WERI-Rb-1 (cell line): ENCODE results near the gene NAV2.

ENCODE experiments used
- DNase-seq: peaks from one replicate; pipeline ENCODE4 v3.0.0-alpha.2; 2020
- H3K27ac ChIP-seq: fragments of 250-450 bp; sonication (Bioruptor Pico); 2 replicates; pipeline ENCODE4 v1.5.1; 2020; ENCODE audit warnings: mild to moderate bottlenecking, moderate library complexity
- H3K27me3 ChIP-seq: fragments of 250-450 bp; sonication (Bioruptor Pico); 2 replicates; pipeline ENCODE4 v1.5.1; 2021; ENCODE audit warnings: mild to moderate bottlenecking, low read depth, moderate library complexity; ENCODE audit not compliant: insufficient read depth, severe bottlenecking
- H3K36me3 ChIP-seq: fragments of 250-450 bp; sonication (Bioruptor Pico); 2 replicates; pipeline ENCODE4 v1.5.1; 2020; ENCODE audit warnings: mild to moderate bottlenecking, moderate library complexity
- H3K4me3 ChIP-seq: 2 replicates; pipeline ENCODE4 v1.5.1; 2011; ENCODE audit warnings: low read depth, mild to moderate bottlenecking, control low read depth, low read length
- H3K9me3 ChIP-seq: fragments of 250-450 bp; sonication (Bioruptor Pico); 2 replicates; pipeline ENCODE4 v1.5.1; 2021; ENCODE audit warnings: mild to moderate bottlenecking, moderate library complexity; ENCODE audit not compliant: severe bottlenecking
- CTCF ChIP-seq: IDR thresholded peaks from 2 replicates; pipeline ENCODE4 v1.5.1; 2011; ENCODE audit warnings: low read depth, mild to moderate bottlenecking, control low read depth, inconsistent platforms, low read length

The NAV2 gene

GRCh38 chr11:19838994-19839768 is 126.5 kb downstream of the NAV2 start:
- Histone ChIP-seq H3K9me3 (no peaks in the 10 kb centered on the region), H3K4me3 (no peak overlapping the region), H3K36me3 (no peaks in the 10 kb centered on the region), H3K27ac (no peak overlapping the region), H3K27me3 (peaks cover 5% of the 10 kb centered on the region)
- no peak for TF ChIP-seq CTCF
- DNase-seq, result no peak

- no peaks in the 10 kb centered on the region for H3K36me3 ChIP-seq
- DNase-seq, result no peak
- no peak overlapping the region for H3K27ac ChIP-seq
- no peak overlapping the region for H3K4me3 ChIP-seq
- no peak for TF ChIP-seq CTCF
- no peaks in the 10 kb centered on the region for H3K9me3 ChIP-seq
- peaks cover 5% of the 10 kb centered on the region for H3K27me3 ChIP-seq
These were observed 128.3 kb downstream of the NAV2 start for GRCh38 chr11:19840961-19841360.

- H3K36me3 ChIP-seq, result no peaks in the 10 kb centered on the region
- no peaks in the 10 kb centered on the region for H3K9me3 ChIP-seq
- H3K27ac ChIP-seq, result no peak overlapping the region
- TF ChIP-seq CTCF, result no peak
- H3K27me3 ChIP-seq, result peaks cover 5% of the 10 kb centered on the region
- no peak overlapping the region for H3K4me3 ChIP-seq
- DNase-seq, result no peak
These were observed 129.9 kb downstream of the NAV2 start for GRCh38 chr11:19842505-19842904.

GRCh38 chr11:19843079-19843478 is 130.4 kb downstream of the NAV2 start:
- TF ChIP-seq CTCF, result no peak

GRCh38 chr11:19844012-19844411 is 131.4 kb downstream of the NAV2 start:
- TF ChIP-seq CTCF, result no peak
- Histone ChIP-seq H3K27me3 (peaks cover 4% of the 10 kb centered on the region), H3K27ac (no peak overlapping the region), H3K9me3 (no peaks in the 10 kb centered on the region), H3K36me3 (no peaks in the 10 kb centered on the region), H3K4me3 (no peak overlapping the region)
- no peak for DNase-seq

More at GRCh38 chr11:19843079-19843478, 130.4 kb downstream of the NAV2 start:
- H3K4me3 ChIP-seq, result no peak overlapping the region
- H3K36me3 ChIP-seq, result no peaks in the 10 kb centered on the region
- no peak overlapping the region for H3K27ac ChIP-seq
- no peaks in the 10 kb centered on the region for H3K9me3 ChIP-seq
- peaks cover 4% of the 10 kb centered on the region for H3K27me3 ChIP-seq
- DNase-seq, result no peak

GRCh38 chr11:19844806-19845205 is 132.2 kb downstream of the NAV2 start:
- no peaks in the 10 kb centered on the region for H3K9me3 ChIP-seq
- no peak for DNase-seq
- peaks cover 4% of the 10 kb centered on the region for H3K27me3 ChIP-seq
- no peak overlapping the region for H3K4me3 ChIP-seq
- no peak for TF ChIP-seq CTCF
- no peaks in the 10 kb centered on the region for H3K36me3 ChIP-seq
- no peak overlapping the region for H3K27ac ChIP-seq
